HTERT RPE-1 (cell line): ENCODE data around the gene DAP.
"Not testable (repeated sequence)": the region's sequence is repeated elsewhere in the genome, so short reads cannot be mapped to it uniquely, and the experiment has no call there.

ENCODE experiments used
- in situ Hi-C: fragments of 300-500 bp; cut with MboI; formaldehyde crosslinking; loops from 4 replicates; pipeline ENCODE4 v1.14.3; 2020; ENCODE audit warnings: low sequenced_read_pairs

DAP gene

GRCh38 chr5:10761185-10761932 is at the start of gene DAP:
TSS of gene DAP (minus strand) at chr5:10761234. CDS start at chr5:10761068, 166 bp downstream.
- in situ Hi-C loops: no loop called here

- in situ Hi-C loops: no loop called here
Measured at GRCh38 chr5:10808347-10809226, 47.6 kb upstream of the DAP start.

GRCh38 chr5:10801931-10802666 is 41.1 kb upstream of the DAP start:
- in situ Hi-C loops: no loop called here

GRCh38 chr5:10800852-10801251 is 39.8 kb upstream of the DAP start:
- in situ Hi-C loops: no loop called here

- in situ Hi-C loops: no loop called here
Measured at GRCh38 chr5:10797261-10797660, 36.2 kb upstream of the DAP start.

GRCh38 chr5:10793785-10794184 is 32.8 kb upstream of the DAP start:
- in situ Hi-C loops: no loop called here

DNA sequence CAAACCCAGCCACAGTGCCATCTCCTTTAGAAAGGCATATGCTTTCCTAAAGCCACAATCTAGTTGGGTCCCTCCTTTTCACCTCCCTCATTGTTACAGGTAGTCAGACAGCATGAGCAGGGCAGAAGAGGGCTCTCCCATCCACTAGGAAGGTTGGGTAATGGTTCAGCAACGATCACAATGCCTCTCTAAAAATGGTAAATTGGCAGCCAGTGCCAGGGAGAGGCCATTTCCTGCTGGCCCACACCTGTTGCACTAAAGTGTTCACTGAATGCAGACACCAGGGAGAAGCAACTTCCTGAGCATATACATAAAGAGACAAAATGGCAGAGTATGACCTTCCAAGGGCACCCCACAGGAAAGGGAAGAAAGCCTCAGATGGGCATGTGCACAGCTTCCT is 31.3 kb upstream of the DAP start:
- in situ Hi-C loops: no loop called here

DNA sequence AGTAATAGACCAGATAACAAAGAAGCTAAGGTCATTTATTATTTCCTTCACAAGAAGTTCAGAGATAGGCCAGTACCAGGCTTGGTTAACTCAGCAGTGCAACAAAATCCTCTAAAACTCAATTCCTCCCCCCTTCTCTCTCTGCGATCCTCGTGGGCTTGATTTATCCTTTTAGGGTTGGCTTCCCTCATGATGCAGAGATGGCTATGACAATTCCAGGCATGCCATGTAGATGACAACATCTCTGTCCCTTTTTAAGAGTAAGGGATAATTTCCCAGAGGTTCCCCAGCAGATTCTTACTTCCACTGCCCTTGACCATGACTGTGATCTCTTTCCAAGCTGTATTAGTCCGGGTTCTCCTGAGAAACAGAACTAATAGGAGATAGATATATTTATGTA is 28.7 kb upstream of the DAP start:
- in situ Hi-C loops: no loop called here

DNA sequence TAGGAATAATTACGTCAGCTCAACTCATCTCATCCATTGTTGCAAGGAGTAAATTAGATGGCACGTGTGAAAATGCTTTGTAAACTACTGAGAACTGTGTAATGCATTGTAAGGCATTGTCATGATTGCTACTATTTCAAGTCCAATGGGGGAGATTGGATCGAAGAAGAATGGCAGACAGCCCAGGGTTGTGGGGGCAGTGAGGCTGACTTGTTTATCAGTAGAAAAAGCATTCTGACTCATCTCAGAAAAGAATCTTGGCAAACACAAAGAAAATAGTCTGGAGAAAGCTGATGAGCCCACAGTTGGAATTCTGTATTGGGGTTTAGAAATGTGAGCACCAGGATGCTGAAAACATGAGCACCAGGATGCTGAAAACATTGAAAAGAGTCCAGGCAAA is 28.0 kb upstream of the DAP start:
- in situ Hi-C loops: no loop called here

DNA sequence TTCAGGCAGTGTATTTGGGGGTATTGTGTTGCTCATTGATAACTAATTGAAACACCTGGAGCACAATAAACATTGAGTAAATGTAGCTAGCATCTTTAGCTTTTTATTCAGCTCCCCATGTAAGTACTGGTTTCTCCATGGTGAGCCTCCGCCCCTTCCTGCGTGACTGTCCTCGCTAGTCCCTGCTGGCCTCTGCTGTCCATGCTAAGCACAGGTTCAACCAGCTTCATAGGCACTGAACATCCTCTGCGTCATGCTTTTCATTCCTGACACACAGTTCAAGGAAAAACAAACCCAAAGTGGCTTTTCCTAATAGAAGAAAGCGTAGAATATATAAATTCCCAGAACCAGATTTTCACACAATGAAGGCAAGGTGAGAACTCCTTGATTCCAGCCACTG is 27.3 kb upstream of the DAP start:
- in situ Hi-C loops: no loop called here

GRCh38 chr5:10786835-10787234 is 25.8 kb upstream of the DAP start:
- in situ Hi-C loops: no loop called here

GRCh38 chr5:10780208-10780607 is 19.2 kb upstream of the DAP start:
- in situ Hi-C loops: not testable (repeated sequence)

DNA sequence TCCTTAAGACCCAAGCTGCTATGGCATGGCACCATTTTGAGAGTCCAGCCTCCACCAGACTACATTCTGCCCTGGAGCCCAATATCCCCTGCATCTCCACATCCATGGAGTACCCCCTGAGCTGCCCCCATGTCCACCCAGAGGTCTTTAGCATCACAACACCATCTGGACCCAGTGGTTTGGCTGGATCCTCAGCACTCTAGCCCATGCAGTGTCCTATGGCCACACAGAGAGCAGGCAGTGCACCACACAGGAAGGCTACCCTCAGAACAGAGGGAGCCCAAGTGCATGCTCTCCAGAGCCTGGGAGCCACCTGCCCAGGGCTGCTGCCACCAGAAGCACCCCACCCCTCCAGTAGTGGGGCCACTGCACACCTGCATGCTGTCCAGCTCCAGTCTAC is 18.6 kb upstream of the DAP start:
- in situ Hi-C loops: no loop called here

DNA sequence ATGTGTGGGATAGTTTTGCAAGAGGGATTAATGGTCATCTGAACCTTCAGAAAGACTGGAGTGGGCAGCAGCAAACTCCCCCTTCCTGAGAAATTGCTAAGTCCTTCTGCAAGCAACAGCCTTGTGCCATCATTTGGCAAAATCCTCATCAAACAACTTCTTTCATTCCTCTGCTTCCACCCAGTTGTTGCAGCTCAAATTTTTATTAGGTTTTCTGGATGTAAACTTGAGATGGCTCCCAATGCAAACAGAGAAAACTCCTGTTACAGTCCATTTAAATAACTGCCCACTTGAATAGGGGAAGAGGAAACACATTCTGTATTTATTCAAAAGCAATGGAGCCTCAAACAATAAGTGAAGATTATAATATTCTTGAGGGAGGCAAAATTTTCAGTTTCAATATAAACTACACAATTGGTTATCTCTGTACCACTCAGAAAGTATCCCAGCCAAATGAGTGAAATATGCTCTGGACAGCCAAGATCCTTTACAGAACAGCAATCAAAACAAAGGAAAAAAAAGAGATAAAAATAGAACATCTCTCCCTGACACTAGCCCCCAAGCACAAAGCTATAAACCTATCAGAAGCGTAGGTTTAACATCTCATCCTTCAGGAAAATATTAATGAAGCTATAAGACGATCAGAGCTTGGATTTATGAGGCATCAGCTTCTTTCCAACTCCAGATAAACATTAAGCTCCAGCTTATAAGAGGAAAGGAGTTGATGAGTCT is 17.3 kb upstream of the DAP start:
- in situ Hi-C loops: no loop called here

DNA sequence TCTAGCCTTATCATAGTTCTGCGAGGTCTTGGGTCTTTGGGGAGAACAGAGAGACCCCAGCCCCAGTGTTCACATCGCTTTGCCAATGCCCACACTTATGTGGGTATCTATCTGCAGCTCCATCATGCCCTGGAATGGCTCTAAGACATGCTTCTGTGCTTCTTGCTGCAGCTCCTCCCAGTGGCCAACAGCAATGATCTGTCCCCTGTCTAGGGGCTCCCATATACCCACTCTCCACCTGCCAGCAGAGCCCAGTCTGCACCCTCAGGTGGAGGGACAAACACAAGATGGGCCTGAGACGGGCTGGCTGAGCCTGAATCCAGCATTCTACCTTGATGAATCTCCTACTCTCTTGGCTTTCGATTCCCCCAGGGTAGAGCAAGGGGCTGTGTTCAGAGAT is 14.6 kb upstream of the DAP start:
- in situ Hi-C loops: no loop called here

- in situ Hi-C loops: no loop called here
Measured at GRCh38 chr5:10772901-10773585, 12.0 kb upstream of the DAP start.

GRCh38 chr5:10768328-10768899 is 7.4 kb upstream of the DAP start:
- in situ Hi-C loops: no loop called here

GRCh38 chr5:10762776-10763500 is 1.9 kb upstream of the DAP start:
- in situ Hi-C loops: no loop called here
